GM19468 (cell line): Measurements from ENCODE around the gene ADAP2.

Source experiments
- ATAC-seq: cut with Tn5 transposase; IDR thresholded peaks from one replicate; pipeline ENCODE4 v1.9.1; 2021; ENCODE audit warnings: mild to moderate bottlenecking, moderate library complexity, moderate number of reproducible peaks; ENCODE audit not compliant: unreplicated experiment; ENCODE audit errors: extremely low read depth

ADAP2 gene

DNA sequence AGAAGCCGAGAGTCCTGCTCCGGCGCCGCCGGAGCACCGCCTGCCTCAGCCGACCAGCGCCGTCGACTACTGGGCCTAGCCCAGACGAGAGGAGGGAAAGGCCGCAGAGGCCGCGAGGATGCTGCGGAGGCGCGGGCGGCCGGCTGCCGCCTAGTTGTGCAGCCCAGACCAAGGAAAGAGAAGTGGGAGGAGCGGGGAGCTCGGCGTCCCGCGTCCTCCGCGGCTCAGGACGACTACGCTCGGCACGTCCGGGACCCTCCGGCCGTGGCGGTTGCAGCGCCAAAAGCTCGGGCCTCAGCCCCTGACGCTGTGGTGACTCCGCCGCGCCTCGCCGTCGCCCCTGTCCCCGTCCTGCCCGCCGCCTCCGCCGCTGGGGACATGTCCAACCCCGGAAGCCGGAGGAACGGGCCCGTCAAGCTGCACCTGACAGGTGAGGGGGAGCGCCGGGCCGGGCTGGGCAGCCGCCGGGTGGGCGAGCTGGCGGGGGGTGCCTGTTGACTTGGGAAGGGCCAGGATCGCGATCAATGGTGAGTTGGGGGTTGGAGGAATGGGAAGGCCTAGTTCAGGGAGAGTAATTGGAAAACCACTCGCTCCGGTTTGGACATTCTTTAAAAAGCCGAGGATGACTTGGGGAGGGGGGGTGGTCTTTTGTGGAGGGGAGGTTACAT lies 86.8 kb downstream of the ADAP2 start:
- ATAC-seq: no peak
